Mesodermal cell (in vitro differentiated cells): ENCODE results near the gene MFSD11.
"Not testable (repeated sequence)": the region's sequence is repeated elsewhere in the genome, so short reads cannot be mapped to it uniquely, and the experiment has no call there.

Experiments used
- H3K27ac ChIP-seq: 2 replicates; pipeline ENCODE4 v1.7.0; 2013; ENCODE audit warnings: mild to moderate bottlenecking, low read depth, low read length, moderate library complexity; ENCODE audit not compliant: severe bottlenecking
- H3K36me3 ChIP-seq: 2 replicates; pipeline ENCODE4 v1.7.1; 2013; ENCODE audit warnings: mild to moderate bottlenecking, low read length, moderate library complexity; ENCODE audit not compliant: control insufficient read depth, insufficient read depth
- H3K4me1 ChIP-seq: one replicate; pipeline ENCODE4 v1.7.1; 2013; ENCODE audit warnings: mild to moderate bottlenecking, low read length; ENCODE audit not compliant: insufficient read depth, control insufficient read depth, poor library complexity, severe bottlenecking
- H3K4me3 ChIP-seq: 2 replicates; pipeline ENCODE4 v1.7.0; 2013; ENCODE audit warnings: low read length, control low read depth, mild to moderate bottlenecking; ENCODE audit not compliant: insufficient read depth, poor library complexity, severe bottlenecking; ENCODE audit errors: extremely low read depth
- H3K9me3 ChIP-seq: 2 replicates; pipeline ENCODE4 v1.7.1; 2013; ENCODE audit warnings: mild to moderate bottlenecking, low read length, moderate library complexity; ENCODE audit not compliant: control insufficient read depth
- WGBS, 2 experiments: methylation state at CpG; one replicate each; pipeline ENCODE4 v1.1.5; 2013; ENCODE audit warnings: missing lambda C conversion rate in 2 of 2; ENCODE audit not compliant: insufficient coverage in 2 of 2; 5-methylcytosine and 5-hydroxymethylcytosine counted together

MFSD11 gene

DNA sequence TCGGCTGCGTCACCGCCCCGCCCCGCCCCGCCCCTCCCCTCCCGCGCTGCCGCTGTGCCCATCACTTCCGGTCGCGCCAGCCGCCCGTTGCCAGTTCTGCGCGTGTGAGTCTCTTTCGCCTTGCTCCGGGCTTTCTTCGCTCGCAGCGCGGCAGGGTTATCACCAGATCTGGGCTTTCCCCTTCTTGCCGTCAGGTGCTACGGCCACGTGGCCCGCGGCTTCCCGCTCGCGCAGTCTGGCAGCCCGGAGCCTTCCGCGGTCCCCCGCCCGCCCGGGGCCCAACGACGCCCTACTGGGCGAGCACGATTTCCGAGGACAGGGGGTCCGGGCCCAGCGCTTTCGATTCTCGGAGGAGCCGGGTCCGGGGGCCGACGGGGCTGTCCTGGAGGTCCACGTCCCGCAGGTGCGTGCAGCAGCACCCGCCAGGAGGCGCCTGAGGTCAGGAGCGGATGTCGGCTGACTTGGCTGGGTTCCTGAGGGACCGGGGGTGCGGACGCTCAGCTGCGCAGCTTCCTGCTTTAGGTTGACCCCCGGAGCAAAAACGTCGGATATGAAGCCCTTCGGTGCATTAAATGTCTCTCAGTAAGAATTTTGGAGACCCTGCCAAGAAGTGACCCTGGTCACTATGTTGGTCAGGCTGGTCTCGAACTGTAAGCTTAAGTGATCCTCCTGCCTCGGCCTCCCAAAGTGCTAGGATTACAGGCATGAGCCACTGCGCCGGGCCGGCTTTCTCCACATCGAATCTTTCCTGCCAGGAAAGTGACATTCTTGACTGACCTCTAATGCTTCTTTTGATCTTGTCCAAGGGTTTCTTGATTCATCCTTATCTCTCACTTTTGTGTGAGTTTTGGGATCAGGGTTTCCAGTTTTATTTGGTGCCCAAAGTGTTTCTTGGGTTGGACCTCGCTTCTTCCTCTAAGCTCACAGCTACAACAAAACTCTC is 10.9 kb upstream of the MFSD11 start, which contains the start of gene METTL23:
METTL23 (plus strand) TSS at position 64 of the 943 bp plus-strand sequence. CDS start 2,872 bp downstream, outside the sequence.
- WGBS, 2 experiments, result 2 to 5% methylated on average over 48 to 55 of the region's 71 CpGs
- Histone ChIP-seq H3K4me3 (peak within 1 kb of the TSS; percentile 88), H3K4me1 (peaks cover 8% of the 10 kb centered on the region), H3K36me3 (peaks cover 54% of the 10 kb centered on the region), H3K27ac (peak within 1 kb of the TSS; percentile 97), H3K9me3 (no peaks in the 10 kb centered on the region)

DNA sequence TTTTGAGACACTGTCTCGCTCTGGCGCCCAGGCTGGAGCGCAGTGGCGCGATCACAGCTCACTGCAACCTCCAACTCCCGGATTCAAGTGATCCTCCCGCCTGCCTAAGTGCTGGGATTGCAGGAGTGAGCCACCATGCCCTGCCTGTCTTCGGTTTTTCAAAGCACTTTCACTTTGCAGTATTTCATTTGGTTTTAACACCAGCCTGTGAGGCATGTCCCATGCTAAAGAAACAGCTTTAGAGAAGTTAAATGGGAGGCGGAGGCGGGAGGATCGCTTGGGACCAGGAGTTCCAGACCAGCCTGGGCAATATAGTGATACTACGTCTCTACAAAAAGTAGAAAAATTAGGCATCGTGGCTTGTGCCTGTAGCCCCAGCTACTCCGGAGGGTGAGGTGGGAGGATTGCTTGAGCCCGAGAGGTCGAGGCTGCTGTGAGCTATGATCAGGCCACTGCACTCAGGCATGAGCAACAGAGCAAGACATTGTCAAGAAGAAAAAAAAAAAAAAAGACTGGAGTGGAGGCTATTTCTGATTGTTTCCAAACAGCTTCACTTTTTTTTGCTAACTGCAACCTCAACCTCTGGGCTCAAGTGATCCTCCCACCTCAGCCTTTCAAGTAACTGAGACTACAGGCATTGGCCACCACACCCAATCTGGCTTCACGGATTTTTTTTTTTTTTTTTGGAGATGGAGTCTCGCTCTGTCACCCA is 10.0 kb upstream of the MFSD11 start:
- Histone ChIP-seq H3K4me3 (peak overlapping the region; percentile 88), H3K36me3 (peaks cover 54% of the 10 kb centered on the region), H3K4me1 (peaks cover 8% of the 10 kb centered on the region), H3K27ac (no peak overlapping the region), H3K9me3 (no peaks in the 10 kb centered on the region)
- WGBS, 2 experiments, result 85 to 91% methylated on average over 14 to 15 of the region's 18 CpGs

DNA sequence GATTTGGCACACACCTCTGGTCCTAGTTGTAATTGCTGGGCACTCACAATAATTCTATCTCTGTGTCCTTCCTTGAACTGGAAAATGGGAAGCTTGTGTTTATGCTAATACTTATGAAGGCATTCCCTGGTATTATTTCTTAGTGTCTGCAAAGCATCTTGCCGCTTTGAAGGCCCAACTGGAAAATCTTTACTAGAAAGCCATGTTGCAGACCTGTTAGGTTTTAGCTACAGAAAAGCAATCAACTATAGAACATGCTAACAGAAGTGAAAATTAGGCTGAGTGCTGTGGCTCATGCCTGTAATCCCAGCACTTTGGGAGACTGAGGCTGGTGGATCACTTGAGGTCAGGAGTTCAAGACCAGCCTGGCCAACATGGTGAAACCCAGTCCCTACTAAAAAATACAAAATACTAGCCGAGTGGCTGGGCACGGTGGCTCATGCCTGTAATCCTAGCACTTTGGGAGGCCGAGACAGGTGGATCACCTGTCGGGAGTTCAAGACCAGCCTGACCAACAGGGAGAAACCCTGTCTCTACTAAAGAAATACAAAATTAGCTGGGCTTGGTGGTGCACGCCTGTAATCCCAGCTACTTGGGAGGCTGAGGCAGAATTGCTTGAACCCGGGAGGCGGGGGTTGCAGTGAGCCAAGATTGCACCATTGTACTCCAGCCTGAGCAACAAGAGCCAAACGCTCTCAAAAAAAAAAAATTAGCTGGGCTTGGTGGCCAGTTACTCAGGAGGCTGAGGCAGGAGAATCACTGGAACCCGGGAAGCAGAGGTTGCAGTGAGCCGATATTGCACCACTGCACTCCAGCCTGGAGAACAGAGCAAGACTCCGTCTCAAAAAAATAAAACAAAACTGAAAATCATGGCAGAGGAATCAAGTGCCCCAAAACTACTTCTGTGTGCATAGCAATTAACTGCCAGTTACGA is 5.9 kb upstream of the MFSD11 start:
- H3K9me3 ChIP-seq, H3K4me3 ChIP-seq: not testable (repeated sequence)
- Histone ChIP-seq H3K4me1 (peaks cover 11% of the 10 kb centered on the region), H3K36me3 (peaks cover 63% of the 10 kb centered on the region), H3K27ac (peak overlapping the region; percentile 8)
- 97 to 100% methylated on average over 10 to 11 of the region's 13 CpGs for WGBS, 2 experiments

DNA sequence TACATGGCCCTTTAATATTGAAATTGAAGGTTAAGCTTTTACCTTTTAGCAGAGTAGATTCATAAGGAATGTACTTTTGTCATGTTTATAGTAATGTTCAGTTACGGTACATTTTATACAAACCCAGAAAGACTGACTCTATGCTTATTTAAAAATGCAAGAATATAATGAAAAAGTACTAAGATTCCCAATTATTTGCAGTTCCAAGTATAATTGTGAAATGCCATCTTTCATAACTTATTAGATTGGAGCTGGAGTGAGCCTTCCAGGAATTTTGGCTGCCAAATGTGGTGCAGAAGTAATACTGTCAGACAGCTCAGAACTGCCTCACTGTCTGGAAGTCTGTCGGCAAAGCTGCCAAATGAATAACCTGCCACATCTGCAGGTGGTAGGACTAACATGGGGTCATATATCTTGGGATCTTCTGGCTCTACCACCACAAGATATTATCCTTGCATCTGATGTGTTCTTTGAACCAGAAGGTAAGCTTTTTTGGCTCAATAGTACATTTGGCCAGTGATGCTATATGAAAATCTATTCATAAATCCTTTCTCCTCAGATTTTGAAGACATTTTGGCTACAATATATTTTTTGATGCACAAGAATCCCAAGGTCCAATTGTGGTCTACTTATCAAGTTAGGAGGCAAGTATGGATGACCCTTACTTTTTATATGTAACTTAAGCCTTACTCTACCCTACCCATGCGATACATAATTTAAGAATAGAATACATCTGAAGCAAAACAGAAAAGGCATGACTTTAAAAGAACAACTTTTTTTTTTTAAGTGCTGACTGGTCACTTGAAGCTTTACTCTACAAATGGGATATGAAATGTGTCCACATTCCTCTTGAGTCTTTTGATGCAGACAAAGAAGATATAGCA is 4.9 kb upstream of the MFSD11 start:
- 80 to 100% methylated on average over 1 of the region's 3 CpGs for WGBS, 2 experiments
- no peaks in the 10 kb centered on the region for H3K9me3 ChIP-seq
- H3K4me1 ChIP-seq, result peaks cover 11% of the 10 kb centered on the region
- peaks cover 63% of the 10 kb centered on the region for H3K36me3 ChIP-seq
- H3K27ac ChIP-seq, result peak overlapping the region; percentile 4
- no peak overlapping the region for H3K4me3 ChIP-seq

GRCh38 chr17:76733618-76733957 is 4.3 kb upstream of the MFSD11 start:
- peak overlapping the region; percentile 89 for H3K4me3 ChIP-seq
- no CpG with 5 or more reads among the region's 1 CpG for WGBS, 2 experiments
- H3K4me1 ChIP-seq, result peaks cover 11% of the 10 kb centered on the region
- peaks cover 63% of the 10 kb centered on the region for H3K36me3 ChIP-seq
- H3K27ac ChIP-seq, result no peak overlapping the region
- no peaks in the 10 kb centered on the region for H3K9me3 ChIP-seq

- H3K27ac ChIP-seq, result no peak overlapping the region
- H3K4me3 ChIP-seq, result peak overlapping the region; percentile 89
- peaks cover 11% of the 10 kb centered on the region for H3K4me1 ChIP-seq
- H3K9me3 ChIP-seq, result no peaks in the 10 kb centered on the region
- H3K36me3 ChIP-seq, result peaks cover 63% of the 10 kb centered on the region
- WGBS, 2 experiments, result 66 to 82% methylated on average over 3 to 4 of the region's 8 CpGs
These were observed 3.7 kb upstream of the MFSD11 start for GRCh38 chr17:76734080-76734840.

- Histone ChIP-seq H3K4me3 (peak overlapping the region; percentile 89), H3K4me1 (peaks cover 7% of the 10 kb centered on the region), H3K36me3 (peaks cover 56% of the 10 kb centered on the region), H3K9me3 (no peaks in the 10 kb centered on the region), H3K27ac (no peak overlapping the region)
- WGBS, 2 experiments, result 30 to 33% methylated on average over 3 to 4 of the region's 5 CpGs
These were observed 2.9 kb upstream of the MFSD11 start for GRCh38 chr17:76735006-76735405.

- 1 to 2% methylated on average over 16 to 20 of the region's 20 CpGs for WGBS, 2 experiments
- peaks cover 7% of the 10 kb centered on the region for H3K4me1 ChIP-seq
- H3K36me3 ChIP-seq, result peaks cover 53% of the 10 kb centered on the region
- H3K4me3 ChIP-seq, result peak overlapping the region; percentile 89
- H3K27ac ChIP-seq, result peak overlapping the region; percentile 99
- H3K9me3 ChIP-seq, result no peaks in the 10 kb centered on the region
These were observed 2.2 kb upstream of the MFSD11 start for GRCh38 chr17:76735586-76736348.
